GM18909 (cell line): ENCODE results near the gene ARHGAP26.

ENCODE experiments used
- ATAC-seq: cut with Tn5 transposase; IDR thresholded peaks from one replicate; pipeline ENCODE4 v1.9.1; 2021; ENCODE audit warnings: mild to moderate bottlenecking; ENCODE audit not compliant: unreplicated experiment, poor library complexity

The ARHGAP26 gene

GRCh38 chr5:142780871-142781270 lies 10.7 kb downstream of the ARHGAP26 start:
- ATAC-seq, result no peak

GRCh38 chr5:142782976-142783530 lies 12.9 kb downstream of the ARHGAP26 start:
- no peak for ATAC-seq

- peak; percentile 94 for ATAC-seq
Observed at GRCh38 chr5:142783601-142784341, 13.6 kb downstream of the ARHGAP26 start.

- ATAC-seq, result no peak
Observed at GRCh38 chr5:142784401-142784955, 14.3 kb downstream of the ARHGAP26 start.

- no peak for ATAC-seq
Observed at GRCh38 chr5:142785206-142785605, 15.0 kb downstream of the ARHGAP26 start.

- no peak for ATAC-seq
Observed at GRCh38 chr5:142789206-142789605, 19.0 kb downstream of the ARHGAP26 start.

- no peak for ATAC-seq
Observed at GRCh38 chr5:142792012-142792864, 22.1 kb downstream of the ARHGAP26 start.

- no peak for ATAC-seq
Observed at GRCh38 chr5:142792865-142793232, 22.7 kb downstream of the ARHGAP26 start.

GRCh38 chr5:142794537-142794936 lies 24.4 kb downstream of the ARHGAP26 start:
- ATAC-seq, result no peak

- ATAC-seq, result peak; percentile 47
Observed at GRCh38 chr5:142795251-142795650, 25.1 kb downstream of the ARHGAP26 start.

- ATAC-seq, result no peak
Observed at GRCh38 chr5:142796492-142797109, 26.4 kb downstream of the ARHGAP26 start.

- no peak for ATAC-seq
Observed at GRCh38 chr5:142797420-142797819, 27.2 kb downstream of the ARHGAP26 start.

- peak; percentile 27 for ATAC-seq
Observed at GRCh38 chr5:142798099-142798770, 28.1 kb downstream of the ARHGAP26 start.

- peak; percentile 92 for ATAC-seq
Observed at GRCh38 chr5:142800776-142801494, 30.8 kb downstream of the ARHGAP26 start.

GRCh38 chr5:142801495-142801871 lies 31.3 kb downstream of the ARHGAP26 start:
- ATAC-seq, result no peak

GRCh38 chr5:142803428-142804125 lies 33.4 kb downstream of the ARHGAP26 start:
- no peak for ATAC-seq

GRCh38 chr5:142805339-142805738 lies 35.2 kb downstream of the ARHGAP26 start:
- no peak for ATAC-seq

GRCh38 chr5:142806841-142807267 lies 36.7 kb downstream of the ARHGAP26 start:
- no peak for ATAC-seq
